ENCODE data around the gene ITFG1. TPM values are rescaled to one million over a fixed set of nuclear protein-coding genes. Genes with fewer than 3 reads are reported as not detected.

The ITFG1 gene
- total RNA-seq, 4 donors from 2014 or later: 27.4 to 47.0 (median 36.9) TPM

DNA sequence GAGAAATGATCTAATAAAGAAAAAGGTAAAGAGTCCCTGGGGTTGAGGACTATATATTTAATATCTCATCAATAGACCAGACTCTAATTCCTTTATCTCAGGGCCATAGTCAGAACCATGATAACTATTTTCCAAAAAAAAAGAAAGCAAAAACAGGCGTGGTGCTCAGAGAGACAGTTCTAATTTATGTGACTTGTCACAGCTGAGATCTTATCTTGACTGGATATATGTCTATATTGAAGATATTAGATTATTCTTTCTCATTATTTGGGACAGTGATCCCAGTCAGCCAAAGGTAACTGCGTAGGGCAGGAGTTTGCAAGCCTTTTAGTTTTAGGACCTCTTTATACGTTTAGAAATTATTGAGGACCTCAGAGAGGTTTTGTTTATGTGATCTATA is 52.4 kb downstream of the ITFG1 start:
- no peaks in the 10 kb centered on the region for H3K9me3 ChIP-seq
- no peaks in the 10 kb centered on the region for H3K27me3 ChIP-seq
- H3K4me1 ChIP-seq: no peaks in the 10 kb centered on the region
- H3K4me3 ChIP-seq: no peak overlapping the region
- no peak overlapping the region for H3K27ac ChIP-seq
- WGBS: 60% methylated on average over 3 of the region's 3 CpGs
- DNase-seq (ENCODE audit: low spot score in 2 of 2): no peak
- peaks cover under 1% of the 10 kb centered on the region for H3K36me3 ChIP-seq
- TF ChIP-seq POLR2AphosphoS5 (IDR thresholded peaks at IDR 0.05): no peak
- TF ChIP-seq EP300 (IDR thresholded peaks at IDR 0.05): no peak
- no peak for TF ChIP-seq CTCF (IDR thresholded peaks at IDR 0.05)
- no peak for TF ChIP-seq POLR2A (IDR thresholded peaks at IDR 0.05)

DNA sequence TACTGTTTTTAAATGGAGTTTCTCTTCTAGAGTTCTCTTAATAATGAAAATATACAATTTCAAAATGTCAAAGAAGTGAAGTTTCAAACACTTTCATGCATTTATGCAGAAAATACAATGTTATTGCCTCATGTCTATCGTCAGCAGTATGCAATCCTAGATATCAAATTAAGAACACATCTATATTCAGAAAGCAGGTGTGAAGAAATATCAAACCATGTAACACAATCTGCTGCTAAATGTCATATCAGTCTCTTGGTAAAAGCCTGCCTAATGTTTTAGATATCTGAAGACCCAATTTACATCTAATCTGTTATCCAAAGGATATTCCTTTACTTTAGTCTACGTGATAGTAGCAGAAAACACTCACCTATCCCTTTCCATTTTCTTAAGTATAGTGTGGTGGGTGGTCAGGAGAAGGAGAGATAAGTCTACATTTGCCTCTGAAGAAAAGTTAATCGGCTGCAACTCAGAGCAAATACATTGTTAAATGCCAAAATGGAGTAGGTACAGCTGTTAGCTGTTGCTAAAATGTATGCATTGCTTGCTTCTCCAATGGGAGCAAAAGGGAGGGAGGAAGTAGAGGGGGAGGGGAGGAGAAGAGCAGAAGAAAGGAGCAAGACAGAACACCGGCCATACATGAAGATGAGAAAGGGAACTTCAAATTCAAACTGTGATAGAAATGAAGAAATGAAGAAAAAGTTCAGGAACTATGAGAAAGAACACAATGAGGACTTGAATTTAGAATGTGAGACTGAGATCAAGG is 64.9 kb downstream of the ITFG1 start:
- no peaks in the 10 kb centered on the region for H3K27me3 ChIP-seq
- 95% methylated on average over 4 of the region's 4 CpGs for WGBS
- TF ChIP-seq POLR2AphosphoS5 (IDR thresholded peaks at IDR 0.05) (no peak), CTCF (IDR thresholded peaks at IDR 0.05) (no peak), EP300 (IDR thresholded peaks at IDR 0.05) (no peak), POLR2A (IDR thresholded peaks at IDR 0.05) (no peak)
- H3K4me1 ChIP-seq: no peaks in the 10 kb centered on the region
- H3K27ac ChIP-seq: no peak overlapping the region
- no peak overlapping the region for H3K4me3 ChIP-seq
- H3K9me3 ChIP-seq: no peaks in the 10 kb centered on the region
- DNase-seq (ENCODE audit: low spot score in 2 of 2): no peak
- peaks cover 6% of the 10 kb centered on the region for H3K36me3 ChIP-seq

GRCh38 chr16:47392081-47392480 is 68.8 kb downstream of the ITFG1 start:
- Histone ChIP-seq H3K4me1 (no peaks in the 10 kb centered on the region), H3K27me3 (no peaks in the 10 kb centered on the region), H3K9me3 (no peaks in the 10 kb centered on the region), H3K36me3 (peaks cover 6% of the 10 kb centered on the region), H3K27ac (no peak overlapping the region), H3K4me3 (no peak overlapping the region)
- WGBS: 73% methylated on average over 8 of the region's 8 CpGs
- TF ChIP-seq POLR2AphosphoS5 (IDR thresholded peaks at IDR 0.05): no peak
- no peak for TF ChIP-seq POLR2A (IDR thresholded peaks at IDR 0.05)
- no peak for TF ChIP-seq EP300 (IDR thresholded peaks at IDR 0.05)
- TF ChIP-seq CTCF (IDR thresholded peaks at IDR 0.05): no peak
- no peak for DNase-seq (ENCODE audit: low spot score in 2 of 2)

DNA sequence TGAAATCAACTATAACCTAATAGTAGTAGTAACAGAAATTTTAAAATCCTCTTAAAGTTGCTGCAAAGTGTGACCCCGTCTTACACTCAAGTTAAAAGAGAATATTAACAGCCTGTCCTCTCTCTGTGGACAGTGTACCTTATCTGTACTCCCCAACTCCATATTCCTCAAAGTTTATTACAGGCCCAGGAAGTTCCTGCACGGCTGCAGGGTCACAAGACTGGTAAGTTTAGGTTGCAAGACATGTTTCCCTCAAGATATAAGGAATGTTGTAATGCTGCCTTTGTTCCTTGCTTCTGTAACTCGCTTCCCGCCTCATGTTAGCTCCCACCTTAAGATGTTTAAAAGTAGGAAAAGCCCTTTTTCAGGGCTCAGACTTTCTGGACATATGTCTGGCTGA is 72.2 kb downstream of the ITFG1 start:
- Histone ChIP-seq H3K27me3 (no peaks in the 10 kb centered on the region), H3K9me3 (no peaks in the 10 kb centered on the region), H3K4me3 (no peak overlapping the region), H3K4me1 (no peaks in the 10 kb centered on the region), H3K27ac (no peak overlapping the region), H3K36me3 (no peaks in the 10 kb centered on the region)
- WGBS: 88% methylated on average over 4 of the region's 4 CpGs
- no peak for DNase-seq (ENCODE audit: low spot score in 2 of 2)
- TF ChIP-seq EP300 (IDR thresholded peaks at IDR 0.05) (no peak), POLR2AphosphoS5 (IDR thresholded peaks at IDR 0.05) (no peak), POLR2A (IDR thresholded peaks at IDR 0.05) (no peak), CTCF (IDR thresholded peaks at IDR 0.05) (no peak)

GRCh38 chr16:47387026-47387734 is 73.7 kb downstream of the ITFG1 start:
- Histone ChIP-seq H3K9me3 (no peaks in the 10 kb centered on the region), H3K4me3 (no peak overlapping the region), H3K27me3 (no peaks in the 10 kb centered on the region), H3K4me1 (no peaks in the 10 kb centered on the region), H3K36me3 (peaks cover 3% of the 10 kb centered on the region), H3K27ac (no peak overlapping the region)
- 88% methylated on average over 3 of the region's 3 CpGs for WGBS
- DNase-seq (ENCODE audit: low spot score in 2 of 2): no peak
- TF ChIP-seq POLR2AphosphoS5 (IDR thresholded peaks at IDR 0.05) (no peak), POLR2A (IDR thresholded peaks at IDR 0.05) (no peak), CTCF (IDR thresholded peaks at IDR 0.05) (no peak), EP300 (IDR thresholded peaks at IDR 0.05) (no peak)

Measured in suprapubic skin (tissue), 4 donors.